Measurements from ENCODE around the gene RASD2.

Gene RASD2

DNA sequence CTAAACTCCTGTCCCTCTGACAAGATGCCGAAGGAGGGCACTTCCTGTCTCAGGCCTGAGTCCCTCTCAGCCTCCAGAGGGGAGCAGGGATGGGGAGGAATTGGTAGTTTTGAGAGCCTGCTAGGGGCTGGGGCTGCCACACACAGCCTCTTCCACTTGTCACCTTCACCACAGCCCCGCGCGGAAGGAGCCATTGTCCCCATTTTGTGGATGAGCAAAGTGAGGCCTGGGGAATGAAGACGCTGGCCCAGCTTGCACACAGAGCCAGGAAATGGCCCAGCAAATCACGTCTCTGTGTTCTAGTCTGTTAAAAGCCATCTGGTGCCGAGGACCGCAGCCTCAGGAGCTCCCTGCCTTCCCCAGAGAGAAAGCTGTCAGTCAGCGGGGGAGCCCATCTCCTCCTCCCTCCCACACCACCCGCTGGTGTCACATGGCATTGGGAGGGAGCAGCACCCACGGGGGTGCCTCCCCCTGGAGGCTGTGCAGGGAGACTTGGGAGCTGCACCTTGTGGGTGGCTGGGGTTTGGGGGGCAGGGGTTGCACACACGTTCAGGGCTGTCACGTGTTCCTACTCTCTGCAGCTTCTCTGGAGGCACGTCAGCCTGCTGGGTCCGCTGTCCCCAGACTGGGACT is 34.6 kb downstream of the RASD2 start:
- DNase-seq = no peak
- in situ Hi-C loops (cut with MboI; ENCODE audit: low pct_unique_long_range_greater_than_20kb, low sequenced_read_pairs) = no loop called here

DNA sequence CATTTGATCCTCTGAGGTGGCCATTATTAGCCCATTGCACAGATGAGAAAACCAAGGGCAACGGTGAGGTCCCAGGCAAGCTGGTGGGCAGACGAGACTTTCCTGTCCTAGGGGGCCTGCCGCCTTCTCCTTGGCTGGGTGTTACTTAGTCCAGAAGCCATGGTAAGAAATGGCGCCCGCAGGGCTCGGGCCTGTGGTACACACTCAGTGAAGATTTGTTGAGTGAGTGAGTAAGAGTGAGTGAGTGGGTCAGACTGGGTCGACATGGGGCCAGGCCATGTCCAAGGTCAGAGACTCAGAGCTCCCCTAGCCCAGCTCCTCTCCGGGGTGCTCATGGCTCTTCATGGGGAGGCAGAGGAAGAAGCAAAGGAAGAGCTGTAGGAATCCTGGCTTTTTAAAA is 36.0 kb downstream of the RASD2 start:
- in situ Hi-C loops (cut with MboI; ENCODE audit: low pct_unique_long_range_greater_than_20kb, low sequenced_read_pairs) = no loop called here
- DNase-seq = no peak

DNA sequence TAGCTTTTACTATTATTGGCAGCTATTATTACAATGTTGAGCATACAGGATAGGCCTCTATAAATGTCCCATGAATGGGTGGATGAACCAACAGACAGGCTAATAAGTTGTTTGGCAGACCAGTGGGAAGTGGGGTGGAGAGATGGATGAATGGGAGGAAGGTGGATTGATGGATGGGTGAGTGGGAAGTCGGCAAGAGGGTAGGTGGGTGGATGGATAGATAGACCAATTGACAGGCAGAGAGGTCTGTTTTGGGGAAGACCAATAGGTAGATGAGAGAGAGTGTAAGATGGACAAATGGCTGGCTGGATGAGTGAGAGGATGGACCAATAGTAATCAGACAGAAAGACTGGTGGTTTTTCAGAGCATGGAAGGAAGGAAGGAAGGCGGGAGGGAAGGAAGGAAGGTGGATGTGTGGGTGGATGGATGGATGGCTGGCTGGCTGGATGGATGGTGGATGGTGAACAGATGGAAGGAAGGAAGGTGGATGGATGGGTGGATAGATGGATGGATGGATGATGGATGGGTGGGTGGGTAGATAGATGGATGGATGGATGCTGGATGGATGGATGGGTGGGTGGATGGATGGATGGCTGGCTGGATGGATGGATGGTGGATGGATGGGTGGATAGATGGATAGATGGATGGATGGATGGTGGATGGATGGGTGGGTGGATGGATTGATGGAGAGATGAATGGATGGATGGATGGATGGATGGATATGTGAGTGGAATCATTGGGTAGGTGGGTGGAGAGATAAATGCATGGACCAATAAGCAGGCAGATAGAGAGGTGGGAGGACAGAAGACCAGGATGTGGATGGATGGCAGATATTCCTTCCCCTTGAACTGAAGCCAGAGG is 37.4 kb downstream of the RASD2 start:
- in situ Hi-C loops (cut with MboI; ENCODE audit: low pct_unique_long_range_greater_than_20kb, low sequenced_read_pairs) = no loop called here
- no peak for DNase-seq

DNA sequence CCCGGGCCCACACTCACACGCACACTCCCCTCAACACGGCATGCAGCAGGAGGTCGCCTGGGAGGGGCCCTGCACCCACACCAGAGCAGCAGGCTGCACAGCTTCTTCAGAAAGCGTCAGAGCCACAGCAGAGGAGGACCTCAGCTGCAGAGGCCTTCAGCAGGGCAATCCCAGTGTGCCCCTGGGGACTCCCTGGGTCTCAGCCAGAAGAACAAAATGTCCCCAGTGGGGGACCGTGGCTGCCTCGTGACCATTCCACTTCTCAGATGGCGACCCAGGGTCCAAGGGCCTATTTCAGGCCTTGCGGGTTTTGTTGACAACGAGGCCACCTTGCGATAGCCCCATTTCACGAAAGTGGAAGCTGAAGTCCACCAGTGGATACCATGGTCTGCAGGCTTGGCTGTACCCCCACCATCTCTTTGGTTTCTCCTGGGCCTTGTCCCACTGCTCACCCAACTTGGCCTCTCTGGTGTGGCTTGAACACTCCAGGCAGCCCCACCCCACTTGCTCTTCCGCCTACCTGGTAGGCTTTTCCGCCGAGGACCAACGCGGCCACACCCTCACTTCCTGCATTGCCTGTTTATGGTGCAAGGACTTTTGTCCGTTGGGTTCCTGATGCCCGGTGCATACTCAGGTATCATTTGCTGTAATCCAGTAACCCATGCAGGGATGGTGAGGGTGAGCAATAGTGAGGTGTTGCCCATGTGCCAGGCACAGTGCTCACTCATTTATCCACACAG is 38.4 kb downstream of the RASD2 start:
- DNase-seq = no peak

DNA sequence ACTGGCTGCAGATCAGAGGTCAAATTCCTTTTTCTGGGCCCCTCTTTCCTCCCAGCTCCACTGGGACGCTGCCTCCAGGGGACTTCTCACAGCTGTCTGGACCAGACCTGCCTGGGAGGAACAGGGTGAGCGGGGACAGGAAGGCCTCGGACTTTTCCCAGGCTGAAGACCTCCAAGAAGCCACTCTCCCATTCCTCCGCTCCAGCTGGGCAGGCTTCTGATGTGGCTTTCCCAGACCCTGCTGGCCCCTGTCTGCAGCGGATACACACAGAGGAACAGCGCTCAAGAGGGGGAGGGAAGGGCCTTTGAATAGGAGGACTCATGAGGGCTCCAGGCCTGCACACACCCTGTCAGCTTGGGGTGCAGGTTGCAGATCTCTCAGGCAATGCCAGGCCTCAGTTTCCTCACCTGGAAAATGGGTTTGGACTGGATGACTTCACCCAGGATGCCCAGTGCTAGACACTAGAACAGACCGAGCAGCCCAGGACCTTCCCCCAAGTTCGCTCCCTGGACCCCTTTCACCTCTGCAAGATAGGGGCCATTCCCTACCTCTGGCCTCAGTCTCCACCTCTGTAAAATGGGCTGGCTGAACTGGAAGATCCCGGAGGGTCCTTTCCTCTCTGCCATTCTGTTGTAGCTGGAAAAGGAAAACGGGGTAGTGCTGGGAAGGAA is 39.9 kb downstream of the RASD2 start:
- in situ Hi-C loops (cut with MboI; ENCODE audit: low pct_unique_long_range_greater_than_20kb, low sequenced_read_pairs) = loop anchor here (10.0 kb wide), 1 partner anchor 236 kb away; no protein-coding TSS in a partner anchor
- no peak for DNase-seq

More for the DNA sequence above, 38.4 kb downstream of the RASD2 start:
- in situ Hi-C loops (cut with MboI; ENCODE audit: low pct_unique_long_range_greater_than_20kb, low sequenced_read_pairs) = no loop called here

DNA sequence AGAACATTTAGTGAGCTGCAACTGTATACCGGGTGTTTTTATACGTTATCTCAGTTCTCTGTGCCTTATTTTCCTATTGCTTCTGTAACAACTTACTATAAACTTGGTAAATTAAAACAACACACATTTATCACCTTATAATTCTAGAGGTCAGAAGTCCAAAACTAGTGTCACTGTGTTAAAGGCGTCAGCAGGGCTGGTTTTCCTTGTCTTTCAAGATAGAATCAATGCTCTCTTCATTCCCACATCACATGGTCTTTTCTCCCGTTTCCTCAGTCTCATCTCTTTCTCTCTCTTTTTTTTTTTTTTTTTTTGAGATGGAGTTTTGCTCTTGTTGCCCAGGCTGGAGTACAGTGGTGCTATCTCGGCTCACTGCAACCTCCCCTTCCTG is 40.4 kb downstream of the RASD2 start:
- no peak for DNase-seq
- in situ Hi-C loops (cut with MboI; ENCODE audit: low pct_unique_long_range_greater_than_20kb, low sequenced_read_pairs) = loop anchor here (10.0 kb wide), 1 partner anchor 236 kb away; no protein-coding TSS in a partner anchor

DNA sequence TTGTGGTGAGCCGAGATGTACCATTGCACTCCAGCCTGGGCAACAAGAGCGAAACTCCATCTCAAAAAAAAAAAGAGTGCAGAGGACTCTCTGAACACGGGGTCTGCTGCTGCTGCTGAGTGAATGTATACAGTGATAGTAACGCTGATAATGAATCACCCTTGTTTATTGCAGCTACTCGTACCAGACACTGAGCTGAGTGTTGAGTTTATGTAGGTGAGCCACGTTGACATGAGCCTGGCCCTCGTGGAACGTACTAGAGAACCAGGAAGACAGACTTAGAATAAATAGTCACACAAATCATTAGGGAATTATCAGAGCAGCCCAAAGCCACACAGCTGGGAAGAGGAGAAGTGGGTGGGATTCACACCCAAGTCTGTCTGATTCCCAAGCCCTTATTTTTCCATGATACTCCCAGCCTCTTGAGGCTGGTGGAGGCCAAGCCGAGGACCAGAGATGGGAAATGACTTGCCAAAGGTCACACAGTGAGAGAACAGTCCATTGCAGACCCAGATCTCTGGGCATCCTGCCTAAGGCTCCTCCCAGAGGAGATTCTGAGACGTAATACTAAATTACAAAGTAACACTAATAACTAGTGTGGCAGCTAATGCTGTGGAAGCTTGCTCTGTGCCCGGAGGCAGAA is 41.7 kb downstream of the RASD2 start:
- in situ Hi-C loops (cut with MboI; ENCODE audit: low pct_unique_long_range_greater_than_20kb, low sequenced_read_pairs) = loop anchor here (10.0 kb wide), 1 partner anchor 238 kb away; no protein-coding TSS in a partner anchor
- DNase-seq = no peak

DNA sequence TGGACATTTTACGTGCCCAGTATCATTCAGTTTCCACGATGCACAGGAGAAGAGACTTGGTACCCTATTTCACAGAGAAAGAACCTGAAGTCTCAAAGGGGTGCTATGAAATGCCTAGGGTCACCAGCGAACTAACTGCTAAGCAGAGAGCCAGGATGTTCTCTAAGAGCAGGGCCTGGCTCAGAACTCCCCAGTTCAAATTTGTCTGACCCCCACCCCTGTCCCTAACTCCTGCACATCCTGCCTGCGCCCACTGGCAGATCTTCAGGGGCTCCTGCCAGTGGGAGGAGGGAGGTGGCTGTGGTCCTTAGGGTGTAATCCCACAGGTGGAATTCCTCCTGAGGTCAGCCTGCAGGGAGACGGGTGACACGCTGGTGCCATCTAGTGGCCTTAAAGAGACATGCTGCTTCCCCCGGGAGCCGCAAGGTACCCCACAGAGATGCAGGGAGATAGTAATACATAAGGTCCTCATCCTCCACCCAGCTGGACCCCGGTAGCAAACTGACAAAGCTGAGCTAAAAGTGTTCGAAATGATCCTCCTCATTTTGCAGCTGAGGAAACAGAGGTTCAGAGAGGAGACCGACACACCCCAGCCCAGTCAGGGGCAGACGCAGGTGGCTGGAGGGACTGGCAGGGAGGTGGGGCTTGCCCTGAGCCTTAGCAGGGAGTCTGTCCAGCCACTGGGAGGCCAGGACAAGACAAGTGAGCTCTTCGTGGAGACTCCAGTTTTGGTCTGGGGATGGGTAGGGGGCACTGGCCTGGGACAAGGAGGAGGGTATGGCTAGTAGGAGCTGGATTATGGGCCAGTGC is 42.4 kb downstream of the RASD2 start:
- in situ Hi-C loops (cut with MboI; ENCODE audit: low pct_unique_long_range_greater_than_20kb, low sequenced_read_pairs) = loop anchor here (10.0 kb wide), 1 partner anchor 238 kb away; no protein-coding TSS in a partner anchor
- peak; percentile 79 for DNase-seq

DNA sequence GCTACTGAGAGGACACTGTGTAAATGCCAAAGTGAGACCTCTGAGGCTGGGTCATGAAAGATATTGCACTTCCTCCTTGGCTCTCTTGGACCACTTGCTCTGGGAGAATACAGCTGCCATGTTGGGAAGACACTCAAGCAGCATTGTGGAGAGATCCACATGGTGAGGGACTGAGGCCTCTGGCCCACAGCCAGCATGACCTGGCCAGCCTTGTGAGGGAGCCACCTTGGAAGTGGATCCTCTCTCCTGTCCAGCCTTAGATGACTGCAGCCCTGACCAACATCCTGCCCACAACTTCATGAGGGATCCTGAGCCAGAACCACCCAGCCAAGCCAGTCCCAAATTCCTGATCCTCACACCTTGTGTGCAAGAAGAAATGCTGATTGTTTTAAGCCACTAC is 46.1 kb downstream of the RASD2 start:
- in situ Hi-C loops (cut with MboI; ENCODE audit: low pct_unique_long_range_greater_than_20kb, low sequenced_read_pairs) = loop anchor here (10.0 kb wide), 1 partner anchor 242 kb away; no protein-coding TSS in a partner anchor
- no peak for DNase-seq

DNA sequence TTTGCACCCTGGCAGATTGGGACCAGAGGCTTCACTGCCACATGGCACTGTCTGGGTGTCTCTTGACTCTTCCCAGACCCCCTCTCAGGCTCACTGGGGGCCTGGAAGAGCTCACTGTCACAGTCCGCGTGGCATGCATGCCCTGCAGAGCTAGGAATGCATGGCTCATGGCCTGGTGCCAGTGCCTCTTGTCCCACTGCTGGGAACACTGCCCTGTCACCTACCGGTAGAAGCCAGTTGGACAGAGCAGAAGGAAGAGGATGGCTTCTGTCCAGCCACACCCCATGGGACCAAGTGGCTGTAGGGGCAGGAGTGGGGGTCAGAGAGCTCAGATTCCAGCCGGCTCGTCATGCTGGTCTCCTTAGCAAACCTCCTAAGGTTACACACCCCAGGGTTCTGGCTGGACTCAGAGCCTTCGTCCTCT is 46.8 kb downstream of the RASD2 start:
- no peak for DNase-seq
- in situ Hi-C loops (cut with MboI; ENCODE audit: low pct_unique_long_range_greater_than_20kb, low sequenced_read_pairs) = loop anchor here (10.0 kb wide), 1 partner anchor 243 kb away; no protein-coding TSS in a partner anchor

DNA sequence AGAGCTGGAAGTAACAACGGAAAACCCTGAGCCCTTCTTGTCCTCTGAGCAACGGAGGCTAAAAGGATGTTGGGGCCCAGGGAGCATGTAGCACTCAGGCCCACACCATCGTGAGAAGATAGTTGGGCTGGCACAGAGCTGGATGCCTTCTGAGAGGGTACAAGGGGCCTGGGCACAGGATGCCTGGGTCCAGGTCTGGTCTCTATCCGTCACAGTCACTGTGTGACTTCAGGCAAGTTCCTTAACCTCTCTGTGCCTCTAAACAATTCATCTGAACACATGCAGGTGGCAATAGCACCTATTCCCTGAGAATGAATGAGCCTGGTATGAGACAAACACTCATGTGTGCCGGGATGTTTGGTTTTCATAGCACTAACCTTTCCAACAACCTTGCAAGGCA is 47.3 kb downstream of the RASD2 start:
- in situ Hi-C loops (cut with MboI; ENCODE audit: low pct_unique_long_range_greater_than_20kb, low sequenced_read_pairs) = loop anchor here (10.0 kb wide), 1 partner anchor 243 kb away; no protein-coding TSS in a partner anchor
- no peak for DNase-seq

DNA sequence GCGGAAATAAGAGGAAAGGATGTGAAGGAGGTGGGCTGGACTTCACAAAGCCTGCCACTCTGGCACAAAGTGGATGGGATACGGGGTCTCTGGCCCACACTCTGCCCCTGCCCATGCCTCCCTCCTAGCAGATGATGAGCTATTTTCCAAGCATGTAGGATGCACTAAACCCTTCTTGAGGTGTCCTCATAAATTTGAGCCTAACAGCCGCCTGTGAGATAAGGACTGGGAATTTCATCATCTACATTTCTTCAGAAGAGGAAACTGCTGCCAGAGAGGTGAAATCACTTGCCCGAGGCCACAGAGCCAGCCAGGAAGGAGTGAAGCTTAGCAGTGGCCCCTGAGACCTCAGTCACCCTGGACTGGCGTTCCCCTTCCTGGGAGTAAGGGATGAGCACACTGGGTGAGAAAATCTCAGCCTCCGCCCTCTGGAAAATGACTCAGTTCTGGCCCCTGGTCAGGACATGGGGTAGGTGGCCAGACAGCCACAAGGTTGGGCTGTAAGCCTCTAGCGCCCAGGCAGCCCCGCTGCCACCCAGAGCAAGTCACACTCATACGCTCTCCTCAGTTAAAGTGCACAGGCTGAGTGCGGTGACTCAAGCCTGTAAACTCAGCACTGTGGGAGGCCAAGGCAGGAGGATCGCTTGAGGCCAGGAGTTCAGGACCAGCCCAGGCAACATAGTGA is 48.6 kb downstream of the RASD2 start:
- DNase-seq = no peak
- in situ Hi-C loops (cut with MboI; ENCODE audit: low pct_unique_long_range_greater_than_20kb, low sequenced_read_pairs) = loop anchor here (10.0 kb wide), 1 partner anchor 244 kb away; no protein-coding TSS in a partner anchor

DNA sequence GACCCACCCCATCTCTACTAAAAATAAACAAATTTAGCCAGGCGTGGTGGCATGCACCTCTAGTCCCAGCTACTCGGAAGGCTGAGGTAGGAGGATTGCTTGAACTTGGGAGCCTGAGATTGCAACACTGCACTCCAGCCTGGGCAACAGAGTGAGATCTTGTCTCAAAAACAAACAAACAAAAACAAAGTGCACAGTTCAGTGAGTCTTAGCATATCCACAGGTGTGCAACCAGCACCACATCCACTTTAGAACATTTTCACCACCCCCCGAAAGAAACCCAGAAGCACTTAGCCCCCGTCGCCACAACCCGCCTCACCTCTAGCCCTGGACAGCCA is 49.1 kb downstream of the RASD2 start:
- no peak for DNase-seq
- in situ Hi-C loops (cut with MboI; ENCODE audit: low pct_unique_long_range_greater_than_20kb, low sequenced_read_pairs) = loop anchor here (10.0 kb wide), 1 partner anchor 245 kb away; no protein-coding TSS in a partner anchor

DNA sequence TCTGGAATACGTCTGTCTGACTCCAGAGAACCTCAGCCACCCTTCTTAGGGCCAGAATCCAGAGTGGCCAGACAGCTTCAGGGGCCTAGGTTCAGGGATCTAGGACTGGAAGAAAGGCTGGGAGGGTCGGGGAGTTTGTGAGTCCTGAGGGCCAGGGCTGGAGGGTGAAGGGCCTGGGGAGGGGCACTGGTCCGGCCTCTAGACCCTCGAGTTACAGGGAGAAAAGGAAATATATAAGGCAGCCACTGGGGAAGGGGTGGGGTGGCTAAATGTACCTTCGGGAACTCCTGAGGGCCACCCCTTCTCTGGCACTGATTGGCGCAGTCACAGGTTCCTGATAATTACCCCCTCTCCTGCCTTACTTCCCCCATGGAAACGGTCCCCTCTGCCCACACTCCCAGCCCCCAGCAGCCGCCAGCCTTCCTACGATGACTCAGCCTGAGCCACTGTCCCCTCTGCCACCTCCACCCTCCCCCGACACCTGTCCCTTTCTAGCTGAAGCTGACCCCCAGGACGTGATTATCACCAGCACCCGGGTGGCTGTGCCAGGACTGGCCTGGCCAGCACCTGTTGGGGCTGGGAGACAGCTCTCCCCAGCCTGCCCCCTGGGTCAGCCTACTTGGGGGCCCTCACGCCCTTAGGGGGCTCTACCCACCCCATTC is 50.1 kb downstream of the RASD2 start:
- in situ Hi-C loops (cut with MboI; ENCODE audit: low pct_unique_long_range_greater_than_20kb, low sequenced_read_pairs) = no loop called here
- DNase-seq = no peak

DNA sequence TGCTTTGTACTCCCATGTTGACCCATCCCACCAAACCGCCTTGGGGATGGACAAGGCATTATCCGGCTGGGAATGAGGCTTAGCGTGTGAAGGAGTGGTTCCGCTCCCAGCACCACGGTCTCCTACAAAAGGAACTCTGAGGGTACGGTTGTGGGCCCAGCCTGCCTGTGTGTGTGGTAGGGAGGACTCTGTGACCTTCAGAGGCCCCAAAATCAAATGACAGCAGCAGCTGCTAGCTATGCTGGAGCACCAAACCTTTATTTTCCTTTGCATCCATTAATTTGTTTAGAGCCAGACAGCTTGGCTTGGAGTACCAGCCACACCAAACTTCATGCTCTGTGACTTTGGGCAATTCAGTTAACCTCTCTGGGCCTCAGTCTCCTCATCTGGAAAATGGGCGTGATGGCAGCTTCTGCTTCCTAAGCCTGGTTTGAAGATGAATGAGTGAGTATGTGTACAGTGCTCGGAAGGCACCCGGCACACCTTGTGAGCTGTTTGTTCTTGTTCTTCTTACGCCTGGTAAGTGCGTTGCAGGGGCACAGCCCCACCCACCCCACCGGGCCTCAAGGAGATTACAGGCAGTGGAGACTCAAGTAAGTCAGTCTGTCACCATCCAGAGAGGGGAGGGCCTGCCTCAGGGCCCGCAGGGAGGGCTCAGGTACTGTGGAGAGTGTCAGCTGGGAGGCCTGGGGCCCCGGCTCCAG is 51.2 kb downstream of the RASD2 start:
- no peak for DNase-seq
- in situ Hi-C loops (cut with MboI; ENCODE audit: low pct_unique_long_range_greater_than_20kb, low sequenced_read_pairs) = no loop called here

DNA sequence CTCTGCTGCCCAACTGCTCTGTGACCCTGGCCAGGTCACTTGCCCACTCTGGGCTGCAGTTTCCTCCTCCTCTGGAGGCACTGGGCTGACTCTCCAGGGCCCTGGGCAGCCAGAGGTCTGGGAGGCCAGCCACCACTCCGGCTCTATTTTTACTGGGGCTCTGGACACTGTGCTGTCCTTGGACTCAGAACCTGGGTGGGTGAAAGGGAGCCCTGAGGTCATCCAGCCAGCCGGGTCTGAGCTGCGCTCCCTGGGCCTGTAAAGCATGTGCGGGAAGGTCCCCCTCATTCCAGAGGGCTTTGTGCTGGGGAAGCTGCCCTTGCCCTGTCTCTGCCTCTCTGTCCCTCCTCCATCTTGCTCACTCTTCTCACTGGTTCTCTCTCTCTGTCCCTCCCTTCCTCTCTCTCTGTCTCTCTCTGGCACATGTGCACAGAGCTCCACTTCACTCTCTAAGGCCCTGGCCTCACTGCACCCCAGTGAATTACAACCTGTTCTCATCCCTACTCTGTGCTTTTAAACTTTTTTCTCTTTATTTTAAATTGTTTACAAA is 51.9 kb downstream of the RASD2 start:
- in situ Hi-C loops (cut with MboI; ENCODE audit: low pct_unique_long_range_greater_than_20kb, low sequenced_read_pairs) = no loop called here
- no peak for DNase-seq

Data from KBM-7 (cell line).